ENCODE results near the gene MED27.

DNA sequence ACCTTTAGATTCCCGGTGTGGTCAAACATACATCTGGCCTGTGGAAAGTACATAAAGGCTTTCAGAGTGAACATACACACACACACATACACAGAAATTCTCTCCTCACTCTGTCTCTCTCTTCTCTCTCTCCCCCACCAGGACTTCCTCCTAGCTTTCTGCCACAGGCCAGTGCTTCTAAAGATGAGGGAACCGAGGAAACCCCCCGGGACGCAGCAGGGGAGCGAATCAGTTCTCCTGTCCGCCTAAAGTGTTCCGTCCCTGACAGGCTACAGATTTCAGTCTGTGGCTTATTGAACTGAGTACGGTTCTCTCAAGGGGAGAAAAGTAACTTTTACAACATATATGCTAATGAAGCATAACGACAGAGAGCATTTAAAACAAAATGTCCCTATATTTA lies 75.8 kb downstream of the MED27 start:
- TF ChIP-seq, protein P1, sequence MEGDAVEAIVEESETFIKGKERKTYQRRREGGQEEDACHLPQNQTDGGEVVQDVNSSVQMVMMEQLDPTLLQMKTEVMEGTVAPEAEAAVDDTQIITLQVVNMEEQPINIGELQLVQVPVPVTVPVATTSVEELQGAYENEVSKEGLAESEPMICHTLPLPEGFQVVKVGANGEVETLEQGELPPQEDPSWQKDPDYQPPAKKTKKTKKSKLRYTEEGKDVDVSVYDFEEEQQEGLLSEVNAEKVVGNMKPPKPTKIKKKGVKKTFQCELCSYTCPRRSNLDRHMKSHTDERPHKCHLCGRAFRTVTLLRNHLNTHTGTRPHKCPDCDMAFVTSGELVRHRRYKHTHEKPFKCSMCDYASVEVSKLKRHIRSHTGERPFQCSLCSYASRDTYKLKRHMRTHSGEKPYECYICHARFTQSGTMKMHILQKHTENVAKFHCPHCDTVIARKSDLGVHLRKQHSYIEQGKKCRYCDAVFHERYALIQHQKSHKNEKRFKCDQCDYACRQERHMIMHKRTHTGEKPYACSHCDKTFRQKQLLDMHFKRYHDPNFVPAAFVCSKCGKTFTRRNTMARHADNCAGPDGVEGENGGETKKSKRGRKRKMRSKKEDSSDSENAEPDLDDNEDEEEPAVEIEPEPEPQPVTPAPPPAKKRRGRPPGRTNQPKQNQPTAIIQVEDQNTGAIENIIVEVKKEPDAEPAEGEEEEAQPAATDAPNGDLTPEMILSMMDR (IDR thresholded peaks at IDR 0.05), result no peak
- no peak for TF ChIP-seq POLR2AphosphoS5 (IDR thresholded peaks at IDR 0.05; ENCODE audit: insufficient read depth in 1 of 2, low read depth in 1 of 2)
